Omental fat pad (tissue), 4 donors: ENCODE results near the gene DNAAF5. TPM values are rescaled to one million over a fixed set of nuclear protein-coding genes. Genes with fewer than 3 reads are reported as not detected.

Experiments used
- ATAC-seq: fragments of 150-250 bp; one replicate; pipeline ENCODE4 v1.9.1; 2016; ENCODE audit warnings: mild to moderate bottlenecking, moderate library complexity; ENCODE audit not compliant: low FRiP score
- DNase-seq: peaks from one replicate; pipeline ENCODE4 v3.0.0-alpha.2; 2019; ENCODE audit warnings: low spot score
- CTCF ChIP-seq, 3 donors: fragments of 450-650 bp; IDR thresholded peaks; one replicate each; pipeline ENCODE4 v1.5.1; 2016 to 2017; ENCODE audit warnings: antibody characterized with exemption in 3 of 3, mild to moderate bottlenecking in 3 of 3, moderate library complexity in 2 of 3
- total RNA-seq, 4 donors: library from RNA; depleted of rRNA; stranded (reverse); fragments of >200 nt; gene quantifications; one replicate each; pipeline ENCODE4 v1.1.0, GENCODE V29; 2016

DNAAF5 gene
- total RNA-seq, 4 donors from 2014 or later = 15.7 to 27.1 (median 25.1) TPM

DNA sequence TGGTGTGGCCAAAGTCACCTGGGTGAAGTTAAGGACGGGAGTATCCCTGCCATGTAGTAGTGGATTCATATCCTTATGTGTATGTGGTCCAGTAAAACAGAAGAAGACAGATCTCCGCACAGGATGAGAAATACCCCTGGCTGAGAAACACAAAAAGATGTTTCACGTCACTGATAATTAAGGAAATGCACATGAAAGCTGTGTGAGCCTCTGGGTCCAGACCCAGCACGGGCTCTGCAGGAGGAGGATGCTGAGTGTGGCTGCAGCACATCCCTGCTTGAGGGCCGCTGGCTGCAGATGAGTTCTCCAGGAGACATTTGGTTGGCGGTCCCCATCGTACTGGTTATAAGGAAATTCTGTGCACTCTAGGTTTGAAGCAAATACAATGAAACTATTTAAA, 97.6 kb downstream of the DNAAF5 start:
- ATAC-seq = no peak
- TF ChIP-seq CTCF (IDR thresholded peaks at IDR 0.05) = no peak
- DNase-seq = no peak

DNA sequence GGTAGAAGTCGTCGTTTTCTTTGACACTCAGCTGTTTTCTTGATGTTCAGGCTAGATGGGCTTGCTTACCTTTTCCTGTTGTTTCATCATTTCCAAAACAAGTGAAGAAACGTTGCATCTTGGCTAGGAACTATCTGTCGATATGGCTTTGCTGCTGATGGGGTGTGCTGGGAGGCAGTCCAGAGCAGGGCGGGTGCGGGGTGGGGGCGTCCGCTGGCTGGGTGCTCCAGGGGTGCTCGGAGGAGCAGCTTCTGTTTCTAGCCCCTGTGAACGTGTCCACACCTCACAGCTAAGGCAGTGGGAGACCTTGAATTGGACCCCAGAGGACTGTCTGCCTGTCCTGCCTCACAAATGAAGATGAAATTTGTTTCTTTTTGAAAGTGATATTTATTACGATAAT, 98.2 kb downstream of the DNAAF5 start:
- no peak for DNase-seq
- no peak for ATAC-seq
- no peak for TF ChIP-seq CTCF (IDR thresholded peaks at IDR 0.05)

GRCh38 chr7:825386-825785, 98.9 kb downstream of the DNAAF5 start:
- DNase-seq = no peak
- no peak for TF ChIP-seq CTCF (IDR thresholded peaks at IDR 0.05)

DNA sequence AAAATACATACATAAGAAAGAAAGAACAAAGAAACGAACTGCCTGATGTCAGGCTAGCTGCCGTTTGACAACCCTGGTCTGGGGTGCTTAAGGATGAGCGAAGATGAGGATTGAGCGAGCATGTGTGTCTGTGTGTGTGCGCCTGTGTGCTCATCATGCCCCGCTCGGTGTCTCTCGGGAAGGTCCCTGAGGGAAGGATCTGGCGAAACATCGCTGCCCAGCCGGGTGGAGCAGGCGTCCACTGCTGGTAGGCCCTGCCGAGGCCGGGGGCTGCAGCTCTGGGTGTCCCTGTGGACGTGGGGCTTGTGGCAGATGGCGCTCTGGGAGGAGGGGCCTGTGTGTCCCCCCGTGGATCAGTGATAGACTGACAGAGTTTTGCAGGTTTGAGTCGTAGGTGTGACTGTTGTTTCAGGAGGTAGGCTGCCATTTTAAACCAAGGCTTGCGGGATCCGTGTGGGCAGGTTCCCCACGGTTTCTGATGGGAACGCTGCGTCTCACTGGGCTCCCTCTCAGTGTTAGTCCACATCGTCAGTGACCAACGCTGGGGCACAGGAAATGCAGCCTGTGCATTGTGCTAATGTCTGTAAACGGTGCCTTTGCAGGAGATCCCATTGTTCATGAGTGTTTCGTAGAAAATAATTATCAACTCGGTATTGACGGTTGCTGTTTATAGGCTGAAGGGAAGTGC, 99.9 kb downstream of the DNAAF5 start:
- DNase-seq (no peak), ATAC-seq (no peak)
- no peak for TF ChIP-seq CTCF (IDR thresholded peaks at IDR 0.05)

More at GRCh38 chr7:825386-825785, 98.9 kb downstream of the DNAAF5 start:
- ATAC-seq = peak; percentile 17

- no peak for DNase-seq
- TF ChIP-seq CTCF (IDR thresholded peaks at IDR 0.05) = no peak
- ATAC-seq = no peak
Measured at GRCh38 chr7:828793-829561, 102.5 kb downstream of the DNAAF5 start.

DNA sequence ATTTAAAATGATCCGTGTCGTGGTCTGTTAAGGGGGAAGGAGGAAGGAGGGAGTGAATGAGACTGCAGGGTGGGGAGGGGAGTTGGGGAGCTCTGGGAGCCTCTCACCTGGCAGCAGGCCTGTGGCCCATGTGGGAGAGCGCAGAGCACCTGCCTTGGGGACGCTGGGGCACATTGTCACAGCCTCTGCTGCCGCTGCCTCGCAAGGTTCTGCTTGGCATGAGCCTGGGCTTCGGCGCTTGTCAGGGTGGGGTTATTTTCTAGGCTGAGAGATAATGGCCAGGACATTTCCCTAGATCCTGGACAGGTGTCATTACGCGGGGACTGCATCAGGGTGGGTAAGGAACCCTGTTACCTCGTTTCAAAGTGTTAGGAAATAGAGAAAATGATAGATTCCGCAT, 103.6 kb downstream of the DNAAF5 start:
- no peak for TF ChIP-seq CTCF (IDR thresholded peaks at IDR 0.05)
- ATAC-seq (no peak), DNase-seq (no peak)
